H1 (cell line): ENCODE data around the gene ZNF785.

Experiments
- CBX5 ChIP-seq: fragments of 300-800, 300-1000 bp; sonication (generic); IDR thresholded peaks from 2 replicates; pipeline ENCODE4 v1.7.1; 2016; ENCODE audit warnings: antibody characterized with exemption, low read length, low read depth
- CEBPB ChIP-seq: IDR thresholded peaks from 2 replicates; pipeline ENCODE4 v1.6.1; 2012; ENCODE audit warnings: low read depth, low read length
- CHD7 ChIP-seq: fragments of 300-600 bp; sonication (generic); IDR thresholded peaks from 2 replicates; pipeline ENCODE4 v1.7.1; 2012; ENCODE audit warnings: low read length, moderate library complexity, mild to moderate bottlenecking, inconsistent platforms; ENCODE audit not compliant: insufficient replicate concordance
- CTCF ChIP-seq, 3 experiments: IDR thresholded peaks; 1 replicate in 2 of 3; 2 replicates in 1 of 3; pipeline versions ENCODE4 v1.5.1 to v1.6.1; 2011; ENCODE audit warnings: low read length in 3 of 3, mild to moderate bottlenecking in 3 of 3, inconsistent platforms in 2 of 3, low read depth in 1 of 3, moderate library complexity in 1 of 3; ENCODE audit not compliant: insufficient read depth in 1 of 3; ENCODE audit errors: control extremely low read depth in 1 of 3
- EP300 ChIP-seq, 2 experiments: IDR thresholded peaks; 1 replicate in 1 of 2; 2 replicates in 1 of 2; pipeline ENCODE4 v1.6.1; 2011 to 2012; ENCODE audit warnings: low read depth in 2 of 2, low read length in 2 of 2, mild to moderate bottlenecking in 2 of 2, borderline replicate concordance in 1 of 2, inconsistent platforms in 1 of 2, moderate library complexity in 1 of 2
- POLR2A ChIP-seq, 2 experiments: IDR thresholded peaks; 1 replicate in 1 of 2; 2 replicates in 1 of 2; pipeline ENCODE4 v1.6.1; 2011; ENCODE audit warnings: low read depth in 2 of 2, low read length in 2 of 2, mild to moderate bottlenecking in 2 of 2; ENCODE audit errors: control extremely low read depth in 1 of 2
- POLR2AphosphoS5 ChIP-seq: IDR thresholded peaks from 2 replicates; pipeline ENCODE4 v1.6.1; 2011; ENCODE audit warnings: low read depth, low read length
- RAD21 ChIP-seq, 2 experiments: IDR thresholded peaks in 1 of 2; conservative IDR thresholded peaks in 1 of 2; 2 replicates each; pipeline ENCODE4 v1.6.1; 2011; ENCODE audit warnings: low read depth in 2 of 2, low read length in 2 of 2, improper control_type of control experiment in 1 of 2, inconsistent platforms in 1 of 2, mild to moderate bottlenecking in 1 of 2, moderate library complexity in 1 of 2
- USF2 ChIP-seq: IDR thresholded peaks from 2 replicates; pipeline ENCODE4 v1.6.1; 2011; ENCODE audit warnings: low read length, improper control_type of control experiment

GRCh38 chr16:30633526-30633925 is 48.0 kb upstream of the ZNF785 start:
- TF ChIP-seq POLR2AphosphoS5 (no peak), CTCF (IDR thresholded peaks at IDR 0.05; ENCODE audit: control extremely low read depth in 1 of 3, insufficient read depth in 1 of 3, low read depth in 1 of 3, low read length in 3 of 3) (no peak), USF2 (no peak), RAD21 (IDR thresholded peaks at IDR 0.05 in 1 of 2, conservative IDR thresholded peaks at IDR 0.05 in 1 of 2; ENCODE audit: low read depth in 2 of 2, low read length in 2 of 2) (no peak), POLR2A (IDR thresholded peaks at IDR 0.05; ENCODE audit: control extremely low read depth in 1 of 2, low read depth in 2 of 2, low read length in 2 of 2) (no peak), EP300 (IDR thresholded peaks at IDR 0.05; ENCODE audit: borderline replicate concordance in 1 of 2, low read depth in 2 of 2, low read length in 2 of 2) (no peak), CHD7 (no peak), CBX5 (no peak), CEBPB (no peak)
